NCI-H2107 treated with DMSO at 0.1 percent for 48 hours (cell line): Measurements from ENCODE around the gene TMEM91.
"Not testable (repeated sequence)": the region's sequence is repeated elsewhere in the genome, so short reads cannot be mapped to it uniquely, and the experiment has no call there.

Experiments
- DNase-seq: peaks from one replicate; lab custom pipeline; 2025; ENCODE audit not compliant: unreplicated experiment; lab: John Stamatoyannopoulos, UW

Gene TMEM91

DNA sequence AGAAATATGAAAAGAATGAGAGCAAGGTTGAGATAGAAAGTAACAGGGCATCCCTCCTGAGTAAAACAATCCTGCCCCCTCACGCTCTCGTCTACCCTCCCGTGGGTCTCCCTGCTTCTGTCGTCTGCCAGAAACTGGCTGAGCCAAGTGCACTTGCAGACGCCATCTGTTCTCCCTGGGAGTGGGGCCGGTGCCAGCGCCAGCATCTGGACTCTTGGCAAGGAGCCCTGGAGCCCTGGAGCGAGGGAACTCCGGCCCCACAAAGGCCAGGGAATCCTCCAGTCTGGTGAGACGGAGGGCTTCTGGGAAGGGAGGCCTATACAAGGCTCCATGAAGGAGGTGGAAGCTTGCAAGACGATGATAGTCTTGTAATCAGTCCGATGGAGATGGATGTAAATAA, 2.3 kb upstream of the TMEM91 start:
- DNase-seq = peak; percentile 71

- DNase-seq = no peak
These were observed 649 bp downstream of the TMEM91 start for GRCh38 chr19:41376998-41377365.

- no peak for DNase-seq
These were observed 1.8 kb downstream of the TMEM91 start for GRCh38 chr19:41377977-41378709.

DNA sequence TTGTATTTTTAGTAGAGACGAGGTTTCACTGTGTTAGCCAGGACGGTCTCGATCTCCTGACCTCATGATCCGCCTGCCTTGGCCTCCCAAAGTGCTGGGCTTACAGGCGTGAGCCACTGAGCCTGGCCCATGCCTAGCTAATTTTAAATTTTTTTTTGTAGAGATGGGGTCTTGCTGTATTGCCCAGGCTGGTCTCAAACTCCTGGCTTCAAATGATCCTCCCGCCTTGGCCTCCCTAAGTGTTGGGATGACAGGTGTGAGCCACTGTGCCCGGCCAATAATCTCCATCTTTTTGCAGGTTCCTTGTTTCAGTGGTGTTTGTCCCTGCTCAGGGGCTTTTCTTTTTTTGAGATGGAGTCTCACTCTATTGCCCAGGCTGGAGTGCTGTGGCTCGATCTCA, 5.2 kb downstream of the TMEM91 start:
- DNase-seq = not testable (repeated sequence)

- no peak for DNase-seq
These were observed 8.0 kb downstream of the TMEM91 start for GRCh38 chr19:41384351-41384750.

- no peak for DNase-seq
These were observed 10.1 kb downstream of the TMEM91 start for GRCh38 chr19:41386442-41386841.

GRCh38 chr19:41391618-41392017, 15.3 kb downstream of the TMEM91 start:
- no peak for DNase-seq

- no peak for DNase-seq
These were observed 16.4 kb downstream of the TMEM91 start for GRCh38 chr19:41392775-41393174.

DNA sequence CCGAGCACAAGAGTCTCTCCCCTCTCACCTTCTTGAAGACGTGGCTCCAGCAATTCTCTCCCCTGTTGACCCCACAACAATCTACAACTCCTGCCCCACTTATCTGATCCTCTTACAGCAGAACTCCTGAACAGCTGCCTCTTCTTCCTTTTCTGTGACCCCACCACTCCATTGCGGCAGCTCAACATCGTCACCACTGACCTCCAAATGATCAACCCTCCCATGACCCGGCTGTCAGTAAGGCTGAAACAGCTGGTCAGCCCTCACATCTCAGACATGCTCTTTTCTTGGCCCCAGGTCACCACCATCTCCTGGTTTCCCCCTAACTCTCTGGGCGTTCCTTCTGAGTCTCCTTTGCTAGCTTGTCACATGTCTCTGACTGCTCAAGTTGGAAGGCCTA, 19.0 kb downstream of the TMEM91 start:
- DNase-seq = no peak

- peak; percentile 99 for DNase-seq
These were observed 21.0 kb downstream of the TMEM91 start, which contains the start of the genes BCKDHA and EXOSC5 for GRCh38 chr19:41397086-41398049. Gene BCKDHA, plus strand, starts transcription at chr19:41397818. Its CDS starts 10 bp downstream, at chr19:41397828. Gene EXOSC5, minus strand, starts transcription at chr19:41397359. Its CDS starts 31 bp downstream, at chr19:41397328.

DNA sequence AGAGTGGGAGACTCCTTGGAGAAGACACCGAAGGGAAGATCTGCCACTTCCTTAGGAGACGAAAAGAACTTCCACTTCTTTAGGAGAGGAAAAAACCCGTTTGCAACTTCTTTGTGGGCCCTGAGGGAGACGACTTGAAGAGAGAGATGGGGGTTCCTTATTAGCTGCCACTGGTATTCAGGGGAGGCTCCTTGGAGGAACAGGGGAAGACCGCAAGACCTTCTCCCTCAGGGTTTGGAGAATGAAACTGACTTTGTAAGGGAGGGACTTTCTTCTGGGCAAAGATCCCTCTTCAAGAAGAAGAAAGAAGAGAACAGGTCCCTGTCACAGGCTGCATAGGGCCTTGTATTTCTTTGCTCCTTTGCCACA, 21.7 kb downstream of the TMEM91 start:
- no peak for DNase-seq

- no peak for DNase-seq
These were observed 22.3 kb downstream of the TMEM91 start for GRCh38 chr19:41398598-41398997.

DNA sequence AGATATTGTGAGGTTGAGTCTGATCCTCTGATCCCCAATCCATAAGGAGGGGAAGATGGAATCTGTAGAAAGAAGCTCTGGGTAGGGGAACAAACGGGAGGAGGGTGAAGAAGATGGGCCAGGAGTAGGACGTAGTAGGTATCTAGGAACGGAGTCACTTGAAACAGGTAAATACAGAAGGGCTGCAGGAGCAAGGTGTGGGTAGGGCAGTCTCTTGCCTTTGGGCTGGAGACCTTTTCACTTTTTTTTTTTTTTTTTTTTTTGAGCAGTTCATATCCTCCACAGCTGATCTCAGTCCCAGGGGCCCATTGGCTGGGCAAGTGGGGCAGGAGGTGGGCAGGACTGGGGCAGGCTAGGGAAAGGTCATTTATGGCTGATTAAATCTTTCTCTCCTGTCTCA, 22.8 kb downstream of the TMEM91 start:
- DNase-seq = no peak

GRCh38 chr19:41399525-41399924, 23.2 kb downstream of the TMEM91 start:
- no peak for DNase-seq

DNA sequence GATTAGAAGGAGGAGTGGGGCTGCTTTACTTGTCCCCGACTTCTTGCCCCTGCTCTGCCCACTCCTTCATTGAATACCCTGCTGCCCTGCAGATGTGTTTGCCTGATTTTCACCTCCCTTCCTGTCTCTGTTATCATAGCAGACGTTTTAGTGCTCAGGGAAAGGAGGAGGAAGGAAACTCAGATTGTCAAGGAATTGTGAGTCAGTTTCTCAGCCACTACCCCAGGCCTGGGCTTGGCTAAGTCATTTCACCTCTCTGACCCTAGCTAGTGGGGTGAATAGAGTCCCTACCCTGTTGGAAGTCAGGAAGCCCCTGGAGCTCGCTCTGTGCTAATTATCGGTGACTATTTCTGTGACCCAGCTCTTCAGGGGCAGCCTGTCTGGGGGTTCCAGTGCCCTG, 25.1 kb downstream of the TMEM91 start:
- no peak for DNase-seq

- no peak for DNase-seq
These were observed 25.7 kb downstream of the TMEM91 start for GRCh38 chr19:41402010-41402409.

DNA sequence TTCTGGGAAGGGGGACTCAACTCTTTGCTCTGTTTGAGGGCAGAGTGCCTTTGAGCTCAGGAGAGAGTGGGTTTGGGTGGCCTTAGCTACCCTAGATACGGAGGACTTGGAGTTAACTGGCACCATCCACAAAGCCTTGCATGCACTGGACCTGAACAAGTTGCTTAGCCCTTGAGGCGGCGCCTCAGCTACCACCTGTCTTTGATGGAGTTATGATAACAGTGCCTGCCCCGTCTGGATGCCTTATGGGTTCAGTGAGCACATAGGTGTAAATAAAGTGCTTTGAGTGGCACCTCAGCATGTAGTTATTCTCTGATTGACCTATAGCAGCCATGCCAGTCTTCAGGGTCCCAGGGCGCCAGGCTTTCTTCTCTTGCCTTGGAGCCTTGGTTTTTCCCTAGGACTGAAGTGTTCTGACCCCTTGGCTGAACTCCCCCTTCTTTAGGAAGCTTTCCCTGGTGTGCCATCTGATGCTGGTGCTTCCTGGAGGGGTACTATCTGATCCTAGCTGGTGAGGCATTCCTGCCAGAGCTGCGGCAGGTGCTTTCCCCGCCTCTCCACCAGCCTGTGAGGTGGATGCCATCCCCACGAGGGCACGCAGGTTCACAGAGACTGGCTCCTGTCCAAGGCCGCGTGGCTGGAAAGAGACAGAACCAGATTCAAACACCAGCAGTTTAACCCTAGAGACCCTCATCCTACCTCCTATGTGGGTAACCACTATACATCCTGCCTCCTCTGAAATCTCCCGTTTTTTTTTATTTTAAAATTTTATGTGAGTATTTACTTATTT, 27.0 kb downstream of the TMEM91 start:
- peak; percentile 38 for DNase-seq

DNA sequence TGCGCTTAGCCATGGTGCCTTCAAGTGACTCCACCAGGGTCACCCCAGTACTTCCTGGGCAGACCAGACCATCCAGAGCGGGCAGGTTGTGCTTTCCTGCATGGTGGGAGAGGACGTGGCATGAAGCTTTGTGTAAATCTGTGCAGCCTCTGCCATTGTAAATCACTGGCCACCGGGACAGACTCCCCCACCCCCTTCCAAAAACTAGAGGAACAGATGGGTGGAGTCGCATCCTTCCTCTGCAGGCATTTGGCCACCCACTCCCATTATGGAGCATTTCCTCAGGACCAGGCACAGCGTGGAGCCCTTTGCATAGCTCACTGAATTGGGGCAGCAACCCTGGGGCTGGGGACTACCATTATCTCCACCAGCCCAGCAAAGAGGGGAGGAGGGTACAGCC, 29.4 kb downstream of the TMEM91 start:
- no peak for DNase-seq

GRCh38 chr19:41407271-41407670, 30.9 kb downstream of the TMEM91 start:
- no peak for DNase-seq

DNA sequence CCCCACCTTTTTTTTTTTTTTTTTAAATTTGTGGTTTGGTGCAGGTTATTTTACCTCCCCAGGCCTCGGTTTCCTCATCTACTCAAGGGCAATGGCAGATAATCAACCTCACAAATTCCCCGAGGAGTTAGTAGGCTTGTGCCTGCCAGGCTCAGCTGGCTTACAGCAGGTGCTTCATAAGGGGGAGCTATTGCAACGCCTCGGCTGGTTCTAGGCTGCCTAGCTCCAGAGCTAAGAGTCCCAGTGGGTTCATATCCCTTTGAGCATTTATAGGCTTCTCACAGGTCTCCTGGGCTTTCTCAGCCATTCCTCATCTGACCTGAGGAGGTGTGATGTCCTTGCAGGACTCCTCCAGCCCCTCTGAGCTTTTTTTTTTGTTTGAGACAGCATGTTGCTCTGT, 31.9 kb downstream of the TMEM91 start:
- DNase-seq = peak; percentile 32

GRCh38 chr19:41408846-41409245, 32.5 kb downstream of the TMEM91 start:
- DNase-seq = not testable (repeated sequence)
